Neural progenitor cell (in vitro differentiated cells): ENCODE measurements around the gene IL17B. TPM values are rescaled to one million over a fixed set of nuclear protein-coding genes. Genes with fewer than 3 reads are reported as not detected.

Experiments
- DNase-seq: peaks from one replicate; pipeline ENCODE4 v3.0.0-alpha.2; 2016; ENCODE audit warnings: low spot score
- H2AFZ ChIP-seq: fragments of 200-600 bp; sonication (generic); replicated peaks from 2 replicates; pipeline ENCODE4 v1.6.1; 2016; ENCODE audit warnings: antibody characterized with exemption
- H3F3A ChIP-seq: fragments of 200-600 bp; sonication (generic); 2 replicates; pipeline ENCODE4 v1.6.1; 2016; ENCODE audit warnings: antibody characterized with exemption, low read depth
- H3K27ac ChIP-seq: fragments of 200-600 bp; sonication (generic); 2 replicates; pipeline ENCODE4 v1.5.1; 2016; ENCODE audit warnings: mild to moderate bottlenecking
- H3K27me3 ChIP-seq: fragments of 200-600 bp; sonication (generic); 2 replicates; pipeline ENCODE4 v1.6.1; 2016; ENCODE audit warnings: mild to moderate bottlenecking, moderate library complexity
- H3K36me3 ChIP-seq: fragments of 200-600 bp; sonication (generic); 2 replicates; pipeline ENCODE4 v1.5.1; 2016
- H3K4me1 ChIP-seq: fragments of 200-600 bp; sonication (generic); 2 replicates; pipeline ENCODE4 v1.6.1; 2016; ENCODE audit warnings: mixed run types
- H3K4me2 ChIP-seq: fragments of 200-600 bp; sonication (generic); 2 replicates; pipeline ENCODE4 v1.6.1; 2016
- H3K4me3 ChIP-seq: fragments of 200-600 bp; sonication (generic); 2 replicates; pipeline ENCODE4 v1.5.1; 2016
- H3K79me2 ChIP-seq: fragments of 200-600 bp; sonication (generic); 2 replicates; pipeline ENCODE4 v1.6.1; 2016; ENCODE audit warnings: low read depth
- H3K9ac ChIP-seq: fragments of 200-600 bp; sonication (generic); 2 replicates; pipeline ENCODE4 v1.6.1; 2016
- H3K9me3 ChIP-seq: fragments of 200-600 bp; sonication (generic); 2 replicates; pipeline ENCODE4 v1.5.1; 2016; ENCODE audit warnings: low read depth
- H4K20me1 ChIP-seq: fragments of 200-600 bp; sonication (generic); 2 replicates; pipeline ENCODE4 v1.6.1; 2016; ENCODE audit warnings: low read depth
- H3K27ac Mint-ChIP-seq: 3 replicates; pipeline ENCODE4 v1.8.0; 2021; ENCODE audit warnings: mixed read lengths
- H3K27me3 Mint-ChIP-seq: 2 replicates; pipeline ENCODE4 v1.8.0; 2022; ENCODE audit warnings: low read depth, mild to moderate bottlenecking, inconsistent platforms, moderate library complexity, mixed read lengths; ENCODE audit not compliant: insufficient read depth
- H3K36me3 Mint-ChIP-seq: 3 replicates; pipeline ENCODE4 v1.8.0; 2021; ENCODE audit warnings: mixed read lengths
- H3K4me1 Mint-ChIP-seq: 3 replicates; pipeline ENCODE4 v1.8.0; 2021; ENCODE audit warnings: mixed read lengths
- H3K4me3 Mint-ChIP-seq: 3 replicates; pipeline ENCODE4 v1.8.0; 2021; ENCODE audit warnings: mild to moderate bottlenecking, moderate library complexity, mixed read lengths
- H3K9me3 Mint-ChIP-seq: 3 replicates; pipeline ENCODE4 v1.8.0; 2020; ENCODE audit warnings: mixed read lengths
- CTCF ChIP-seq: fragments of 200-600 bp; sonication (generic); IDR thresholded peaks from 2 replicates; pipeline ENCODE4 v1.5.1; 2017; ENCODE audit warnings: antibody characterized with exemption, mild to moderate bottlenecking
- EZH2 ChIP-seq: fragments of 200-600 bp; sonication (generic); IDR thresholded peaks from 2 replicates; pipeline ENCODE4 v1.6.1; 2017; ENCODE audit warnings: antibody characterized with exemption, mild to moderate bottlenecking, moderate library complexity
- EZH2phosphoT487 ChIP-seq: fragments of 200-600 bp; sonication (generic); IDR thresholded peaks from 2 replicates; pipeline ENCODE4 v1.6.1; 2017; ENCODE audit warnings: antibody characterized with exemption
- total RNA-seq: library from RNA; depleted of rRNA; stranded (reverse); fragments of >200 nt; gene quantifications from 2 replicates; pipeline ENCODE4 v1.2.3, GENCODE V29; 2015; ENCODE audit warnings: low replicate concordance

IL17B gene
- total RNA-seq, 1 donor from 2014 or later, result not detected

GRCh38 chr5:149376104-149376503 lies 3.0 kb downstream of the IL17B start:
- H3K4me1 ChIP-seq, result no peaks in the 10 kb centered on the region
- no peaks in the 10 kb centered on the region for H3K79me2 ChIP-seq
- no peak for TF ChIP-seq EZH2phosphoT487
- no peak for TF ChIP-seq CTCF
- Mint-ChIP-seq H3K27me3 (peaks cover 7% of the 10 kb centered on the region), H3K4me3 (no peak overlapping the region), H3K9me3 (no peaks in the 10 kb centered on the region), H3K36me3 (peaks cover 4% of the 10 kb centered on the region), H3K27ac (no peak overlapping the region), H3K4me1 (peaks cover 23% of the 10 kb centered on the region)
- H3K9ac ChIP-seq, result no peak overlapping the region
- H3K36me3 ChIP-seq, result no peaks in the 10 kb centered on the region
- H3K4me3 ChIP-seq, result no peak overlapping the region
- H3F3A ChIP-seq, result no peaks in the 10 kb centered on the region
- no peak overlapping the region for H3K4me2 ChIP-seq
- H3K9me3 ChIP-seq, result no peaks in the 10 kb centered on the region
- no peak overlapping the region for H3K27ac ChIP-seq
- no peaks in the 10 kb centered on the region for H4K20me1 ChIP-seq
- no peak for DNase-seq
- no peaks in the 10 kb centered on the region for H3K27me3 ChIP-seq
- no peak overlapping the region for H2AFZ ChIP-seq

GRCh38 chr5:149375434-149375833 lies 3.7 kb downstream of the IL17B start:
- Histone ChIP-seq H3K9ac (no peak overlapping the region), H3K79me2 (no peaks in the 10 kb centered on the region), H3K4me2 (no peak overlapping the region), H3K4me1 (no peaks in the 10 kb centered on the region), H3K9me3 (no peaks in the 10 kb centered on the region), H3K36me3 (no peaks in the 10 kb centered on the region), H3K27ac (no peak overlapping the region), H3K4me3 (no peak overlapping the region), H2AFZ (no peak overlapping the region), H3K27me3 (no peaks in the 10 kb centered on the region), H3F3A (no peaks in the 10 kb centered on the region), H4K20me1 (no peaks in the 10 kb centered on the region)
- Mint-ChIP-seq H3K4me3 (no peak overlapping the region), H3K27me3 (peaks cover 7% of the 10 kb centered on the region), H3K4me1 (peaks cover 18% of the 10 kb centered on the region), H3K27ac (no peak overlapping the region), H3K36me3 (peaks cover 4% of the 10 kb centered on the region), H3K9me3 (no peaks in the 10 kb centered on the region)
- TF ChIP-seq CTCF (no peak), EZH2 (no peak), EZH2phosphoT487 (no peak)
- DNase-seq, result no peak

- Histone ChIP-seq H3K4me3 (no peak overlapping the region), H2AFZ (no peak overlapping the region), H4K20me1 (no peaks in the 10 kb centered on the region), H3K36me3 (no peaks in the 10 kb centered on the region), H3K9ac (no peak overlapping the region), H3K4me1 (no peaks in the 10 kb centered on the region), H3K4me2 (no peak overlapping the region), H3K79me2 (no peaks in the 10 kb centered on the region), H3F3A (no peaks in the 10 kb centered on the region), H3K27me3 (no peaks in the 10 kb centered on the region), H3K9me3 (no peaks in the 10 kb centered on the region), H3K27ac (no peak overlapping the region)
- Mint-ChIP-seq H3K4me1 (peaks cover 17% of the 10 kb centered on the region), H3K9me3 (no peaks in the 10 kb centered on the region), H3K27ac (no peak overlapping the region), H3K4me3 (no peak overlapping the region), H3K27me3 (peaks cover 7% of the 10 kb centered on the region), H3K36me3 (peaks cover 4% of the 10 kb centered on the region)
- no peak for DNase-seq
- TF ChIP-seq CTCF (no peak), EZH2 (no peak), EZH2phosphoT487 (no peak)
Measured at GRCh38 chr5:149374801-149375200, 4.3 kb downstream of the IL17B start.

- H2AFZ ChIP-seq, result no peak overlapping the region
- no peaks in the 10 kb centered on the region for H3K79me2 ChIP-seq
- H3K27ac ChIP-seq, result no peak overlapping the region
- Mint-ChIP-seq H3K4me3 (no peak overlapping the region), H3K9me3 (no peaks in the 10 kb centered on the region), H3K4me1 (peaks cover 17% of the 10 kb centered on the region), H3K27ac (no peak overlapping the region), H3K27me3 (peaks cover 7% of the 10 kb centered on the region), H3K36me3 (peaks cover 4% of the 10 kb centered on the region)
- H3K4me2 ChIP-seq, result no peak overlapping the region
- no peak for DNase-seq
- no peaks in the 10 kb centered on the region for H3K4me1 ChIP-seq
- no peak overlapping the region for H3K4me3 ChIP-seq
- no peaks in the 10 kb centered on the region for H3F3A ChIP-seq
- no peaks in the 10 kb centered on the region for H4K20me1 ChIP-seq
- no peaks in the 10 kb centered on the region for H3K9me3 ChIP-seq
- TF ChIP-seq EZH2phosphoT487, result no peak
- TF ChIP-seq EZH2, result no peak
- no peak for TF ChIP-seq CTCF
- no peak overlapping the region for H3K9ac ChIP-seq
- H3K36me3 ChIP-seq, result no peaks in the 10 kb centered on the region
- H3K27me3 ChIP-seq, result no peaks in the 10 kb centered on the region
Measured at GRCh38 chr5:149374303-149374702, 4.8 kb downstream of the IL17B start.
